Ovary (tissue), 9 donors: ENCODE results near the gene KCNMA1. TPM values are rescaled to one million over a fixed set of nuclear protein-coding genes. Genes with fewer than 3 reads are reported as not detected.

Experiments
- DNase-seq, 5 donors: peaks; one replicate each; pipeline ENCODE4 v3.0.0-alpha.2; 2019 to 2020
- H3K27ac ChIP-seq, 2 donors: fragments of 200-600 bp; one replicate each; pipeline versions ENCODE4 v1.5.1 to v1.8.0; 2019 to 2022
- H3K27me3 ChIP-seq: fragments of 200-600 bp; one replicate; pipeline ENCODE4 v1.8.0; 2022
- H3K36me3 ChIP-seq: fragments of 200-600 bp; sonication (generic); one replicate; pipeline ENCODE4 v1.5.1; 2019
- H3K4me1 ChIP-seq: one replicate; pipeline ENCODE4 v1.8.1; 2013; ENCODE audit warnings: mild to moderate bottlenecking, moderate library complexity; ENCODE audit not compliant: insufficient read depth
- H3K4me3 ChIP-seq: fragments of 200-600 bp; sonication (generic); one replicate; pipeline ENCODE4 v1.5.1; 2017
- H3K9me3 ChIP-seq, 2 donors: fragments of 200-600 bp in 1 of 2; sonication (generic) in 1 of 2; one replicate each; pipeline versions ENCODE4 v1.5.1 to v1.8.1; 2013 to 2019; ENCODE audit warnings: mild to moderate bottlenecking in 1 of 2, moderate library complexity in 1 of 2
- EP300 ChIP-seq: sonication (generic); formaldehyde crosslinking; IDR thresholded peaks from one replicate; pipeline ENCODE4 v1.6.1; 2017; ENCODE audit warnings: antibody characterized with exemption
- POLR2A ChIP-seq: fragments of 450-650 bp; IDR thresholded peaks from one replicate; pipeline ENCODE4 v1.6.1; 2017; ENCODE audit warnings: antibody characterized with exemption, mild to moderate bottlenecking, moderate library complexity
- WGBS, 3 donors: extraction: QIAGEN DNeasy Blood & Tissue Kit in 1 of 3; methylation state at CpG; one replicate each; pipeline versions ENCODE4 v1.1.5 to v1.1.7; 2013 to 2017; 5-methylcytosine and 5-hydroxymethylcytosine counted together
- intact Hi-C, 4 donors: fragments of 100-400 bp; cut with DNase I; formaldehyde crosslinking; loops; one replicate each; pipeline versions ENCODE4 v1.11.0 to v1.15.1; 2022 to 2023
- polyA plus RNA-seq, 2 donors: library from polyadenylated mRNA; stranded (reverse); fragments of 200-250 nt in 1 of 2; fragments of 350-450 nt in 1 of 2; fragmentation: Illumina TruSeq in 1 of 2; extraction: RNeasy Lipid Tissue Mini Kit (QIAGEN cat#74804) in 1 of 2; gene quantifications; one replicate each; pipeline ENCODE4 v1.2.3, GENCODE V29; 2013 to 2014
- total RNA-seq, 7 donors: library from RNA; depleted of rRNA in 2 of 7; stranded (reverse); fragments of >200 nt in 2 of 7; fragmentation: NEBNext Ultra II Directional in 3 of 7; extraction: Animal tissue kit (Norgen Biotek cat#: 25700) in 3 of 7; gene quantifications; one replicate each; pipeline versions ENCODE4 v1.1.0 to v1.2.4, GENCODE V29; 2016 to 2023
- TF ChIP-seq, protein P1 (sequence below), 3 donors: fragments of 450-650 bp in 2 of 3; fragments of 200-600 bp in 1 of 3; IDR thresholded peaks; one replicate each; pipeline versions ENCODE4 v1.5.1 to v1.8.0; 2016 to 2022; ENCODE audit warnings: antibody characterized with exemption in 3 of 3, mild to moderate bottlenecking in 1 of 3
- donor health status: DM: no; HTN: no; CAD: no; lungs with moderate emphysema.
- donor health status: DM: no; HTN: no; CAD: no.
- donor health status: Bipolar disorder and iron deficiency.
- donor health status: DM: yes; HTN: yes; CAD: no.
- donor health status: DM: no; HTN: no; CAD: no.
- donor health status: DM: yes; HTN: yes; CAD: no.

The KCNMA1 gene
- total and polyA plus RNA-seq, 9 donors = 7.0 to 83.8 (median 25.1) TPM

DNA sequence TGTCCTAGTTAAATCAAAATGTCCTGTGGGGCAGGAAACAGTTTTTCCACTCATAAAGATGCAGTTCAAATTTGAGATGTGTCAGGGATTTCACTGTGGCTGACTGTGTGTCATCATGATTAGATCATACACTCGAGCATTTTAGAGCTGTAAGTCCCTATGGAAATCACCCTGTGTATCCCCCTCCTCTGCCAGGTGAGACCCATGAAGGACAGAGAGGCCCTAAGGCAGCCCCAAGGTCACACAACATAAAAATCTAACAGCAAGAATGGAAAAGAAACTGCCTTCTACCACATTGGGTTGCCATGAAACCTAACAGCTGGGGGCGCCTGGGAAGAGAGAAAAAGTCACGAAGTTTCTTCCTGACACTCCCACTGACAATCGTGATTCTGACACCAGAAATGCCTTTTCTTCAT is 135.8 kb downstream of the KCNMA1 start:
- Histone ChIP-seq H3K4me1 (peaks cover 2% of the 10 kb centered on the region), H3K9me3 (no peaks in the 10 kb centered on the region), H3K4me3 (no peak overlapping the region), H3K27me3 (no peaks in the 10 kb centered on the region), H3K27ac (no peak overlapping the region), H3K36me3 (no peaks in the 10 kb centered on the region)
- TF ChIP-seq, protein P1, sequence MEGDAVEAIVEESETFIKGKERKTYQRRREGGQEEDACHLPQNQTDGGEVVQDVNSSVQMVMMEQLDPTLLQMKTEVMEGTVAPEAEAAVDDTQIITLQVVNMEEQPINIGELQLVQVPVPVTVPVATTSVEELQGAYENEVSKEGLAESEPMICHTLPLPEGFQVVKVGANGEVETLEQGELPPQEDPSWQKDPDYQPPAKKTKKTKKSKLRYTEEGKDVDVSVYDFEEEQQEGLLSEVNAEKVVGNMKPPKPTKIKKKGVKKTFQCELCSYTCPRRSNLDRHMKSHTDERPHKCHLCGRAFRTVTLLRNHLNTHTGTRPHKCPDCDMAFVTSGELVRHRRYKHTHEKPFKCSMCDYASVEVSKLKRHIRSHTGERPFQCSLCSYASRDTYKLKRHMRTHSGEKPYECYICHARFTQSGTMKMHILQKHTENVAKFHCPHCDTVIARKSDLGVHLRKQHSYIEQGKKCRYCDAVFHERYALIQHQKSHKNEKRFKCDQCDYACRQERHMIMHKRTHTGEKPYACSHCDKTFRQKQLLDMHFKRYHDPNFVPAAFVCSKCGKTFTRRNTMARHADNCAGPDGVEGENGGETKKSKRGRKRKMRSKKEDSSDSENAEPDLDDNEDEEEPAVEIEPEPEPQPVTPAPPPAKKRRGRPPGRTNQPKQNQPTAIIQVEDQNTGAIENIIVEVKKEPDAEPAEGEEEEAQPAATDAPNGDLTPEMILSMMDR (IDR thresholded peaks at IDR 0.05) = no peak
- TF ChIP-seq EP300 = no peak
- no peak for TF ChIP-seq POLR2A
- 48 to 56% (median 52%) methylated on average over 4 of the region's 4 CpGs for whole genome bisulfite sequencing, 3 donors
- DNase-seq = no peak
- intact Hi-C loops = no loop called here

DNA sequence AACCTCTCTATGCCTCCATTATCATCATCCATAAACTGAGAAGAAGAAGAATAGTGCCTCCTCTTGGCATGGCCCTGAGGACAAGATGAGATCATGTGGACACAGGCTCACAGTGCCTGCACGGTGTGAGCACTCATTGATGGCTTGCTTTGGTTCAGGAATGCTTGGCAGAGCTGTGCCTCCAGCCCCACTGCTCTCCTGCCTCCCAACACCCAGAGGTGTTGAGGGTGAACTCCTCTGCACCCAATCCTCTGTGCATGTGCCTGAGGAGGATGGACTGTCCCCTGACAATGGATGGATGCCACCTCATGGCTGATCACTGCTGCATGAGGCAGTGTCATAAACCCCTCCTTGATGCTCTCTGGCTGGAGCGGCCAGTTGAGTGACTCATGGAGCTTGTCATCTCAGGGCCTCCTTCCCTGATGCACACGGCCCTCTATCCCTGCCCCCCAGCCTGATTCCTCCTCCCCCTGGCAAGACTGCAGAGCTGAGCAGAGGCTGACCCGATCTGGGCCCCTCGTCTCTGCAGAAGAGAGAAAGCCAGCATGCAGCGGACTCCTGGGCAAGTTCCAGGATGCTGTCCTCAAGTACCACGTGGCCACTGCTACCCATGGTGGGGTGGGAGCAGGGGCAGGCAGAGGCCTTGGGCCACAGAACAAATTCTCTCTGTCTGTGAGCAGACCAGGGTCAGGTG is 136.3 kb downstream of the KCNMA1 start:
- Histone ChIP-seq H3K27ac (no peak overlapping the region), H3K27me3 (no peaks in the 10 kb centered on the region), H3K4me3 (no peak overlapping the region), H3K36me3 (no peaks in the 10 kb centered on the region), H3K4me1 (peaks cover 2% of the 10 kb centered on the region), H3K9me3 (no peaks in the 10 kb centered on the region)
- intact Hi-C loops = no loop called here
- DNase-seq = peak in 2 of 5 donors; percentile 25 to 42
- WGBS, 3 donors = 30 to 42% (median 35%) methylated on average over 5 to 7 of the region's 7 CpGs
- TF ChIP-seq POLR2A (no peak), EP300 (no peak)
- TF ChIP-seq, protein P1 (IDR thresholded peaks at IDR 0.05) = no peak

DNA sequence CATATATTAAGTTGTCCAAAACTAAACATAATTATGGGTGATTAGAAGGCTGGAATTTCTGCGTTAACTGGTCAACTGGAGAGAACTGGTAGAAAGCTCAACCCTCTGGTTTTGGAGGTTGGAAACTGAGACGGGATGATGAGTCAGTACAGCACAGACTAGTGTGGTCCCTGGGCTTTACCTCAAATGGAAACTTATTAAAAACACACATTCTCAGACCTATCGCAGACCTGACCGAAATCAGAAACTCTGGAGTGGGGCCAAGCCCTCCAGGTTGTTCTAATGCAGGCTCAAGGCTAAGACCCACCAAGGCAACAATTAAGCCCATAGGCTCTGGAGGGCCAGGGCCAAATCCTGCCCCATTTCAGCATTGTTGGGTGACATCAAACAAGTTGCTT is 136.9 kb downstream of the KCNMA1 start:
- no peaks in the 10 kb centered on the region for H3K27me3 ChIP-seq
- peaks cover 2% of the 10 kb centered on the region for H3K4me1 ChIP-seq
- no peaks in the 10 kb centered on the region for H3K36me3 ChIP-seq
- no peak for DNase-seq
- H3K4me3 ChIP-seq = no peak overlapping the region
- H3K27ac ChIP-seq = no peak overlapping the region
- intact Hi-C loops = no loop called here
- TF ChIP-seq, protein P1 (IDR thresholded peaks at IDR 0.05) = no peak
- no peak for TF ChIP-seq EP300
- no peak for TF ChIP-seq POLR2A
- WGBS, 3 donors = 80 to 92% (median 86%) methylated on average over 4 of the region's 4 CpGs
- no peaks in the 10 kb centered on the region for H3K9me3 ChIP-seq

DNA sequence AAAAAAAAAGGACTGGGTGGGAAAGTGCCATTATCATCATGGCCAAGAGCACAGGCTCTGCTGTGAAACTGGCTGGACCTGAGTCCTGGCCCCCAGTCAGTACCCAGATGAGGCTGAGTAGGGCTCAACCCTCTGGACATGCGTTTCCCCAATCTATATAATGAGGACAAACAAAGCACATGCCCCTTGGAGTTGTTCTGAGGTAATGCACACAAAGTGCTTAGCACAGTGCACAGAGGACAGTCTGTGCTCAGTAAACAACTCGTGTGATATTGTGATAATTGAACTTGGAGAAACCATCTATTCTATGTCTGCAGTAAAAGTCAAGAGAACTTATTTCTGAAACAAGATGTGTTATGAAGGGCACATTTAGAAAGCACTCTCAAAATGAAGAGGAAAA is 138.8 kb downstream of the KCNMA1 start:
- Histone ChIP-seq H3K27me3 (no peaks in the 10 kb centered on the region), H3K27ac (no peak overlapping the region), H3K4me3 (no peak overlapping the region), H3K36me3 (no peaks in the 10 kb centered on the region), H3K9me3 (no peaks in the 10 kb centered on the region), H3K4me1 (peaks cover 2% of the 10 kb centered on the region)
- intact Hi-C loops = no loop called here
- TF ChIP-seq, protein P1 (IDR thresholded peaks at IDR 0.05) = no peak
- no peak for TF ChIP-seq EP300
- no peak for TF ChIP-seq POLR2A
- DNase-seq = no peak
- WGBS, 3 donors = 64 to 80% (median 71%) methylated on average over 2 of the region's 2 CpGs
